CD4-positive, alpha-beta T cell treated with Interleukin-2 at 100 ng/mL for 4 hours (primary cell): ENCODE data around the gene B3GAT1.

ENCODE experiments used
- DNase-seq: peaks from one replicate; pipeline ENCODE4 v3.0.0-alpha.2; 2020; ENCODE audit warnings: low spot score

B3GAT1 gene

DNA sequence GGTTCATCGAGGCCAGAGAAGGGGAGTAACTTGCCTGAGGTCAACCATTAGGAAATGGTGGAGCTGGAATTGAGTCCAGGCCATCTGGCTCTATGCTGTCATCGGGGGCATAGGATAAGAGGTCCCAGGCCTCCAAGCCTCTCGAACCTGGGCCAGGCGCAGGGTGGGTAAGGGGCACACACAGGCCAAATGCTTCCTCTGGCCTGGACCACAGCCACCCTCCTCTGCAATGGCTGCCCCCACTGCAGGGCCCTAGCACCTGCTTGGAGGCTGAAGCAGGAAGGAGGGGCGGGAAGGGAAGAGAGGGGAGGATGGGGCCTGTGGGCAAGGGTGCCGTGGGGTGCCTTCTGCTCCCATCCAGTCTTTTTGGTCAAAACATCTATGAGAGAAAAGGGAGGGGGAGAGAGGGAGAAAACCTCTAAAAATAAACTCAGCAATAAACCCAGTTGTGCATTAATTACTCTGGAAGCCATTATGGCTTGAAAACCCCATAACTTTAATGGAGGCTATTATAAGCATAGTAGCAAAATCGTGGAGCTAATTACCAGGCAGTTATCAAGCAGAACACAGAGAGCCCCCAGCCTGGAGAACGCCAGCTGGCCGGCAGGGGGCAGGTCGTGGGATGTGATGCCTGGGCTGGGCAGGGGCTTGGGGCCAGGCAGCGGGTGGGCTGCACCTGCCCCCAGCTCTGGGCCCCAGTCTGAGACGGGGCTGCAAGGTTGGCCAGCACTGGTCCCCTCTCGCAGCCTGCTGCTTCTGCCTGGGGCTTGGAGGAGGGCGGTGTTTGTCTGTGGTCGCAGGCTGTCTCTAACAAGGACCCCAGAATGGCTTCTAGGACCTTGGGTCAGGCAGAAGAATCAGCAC, 21.1 kb downstream of the B3GAT1 start:
- DNase-seq: no peak

- no peak for DNase-seq
Measured at GRCh38 chr11:134389464-134390180, 22.4 kb downstream of the B3GAT1 start.

- DNase-seq: no peak
Measured at GRCh38 chr11:134388590-134388989, 23.5 kb downstream of the B3GAT1 start.

GRCh38 chr11:134387501-134387900, 24.5 kb downstream of the B3GAT1 start:
- no peak for DNase-seq

- peak; percentile 20 for DNase-seq
Measured at GRCh38 chr11:134386945-134387344, 25.1 kb downstream of the B3GAT1 start.

DNA sequence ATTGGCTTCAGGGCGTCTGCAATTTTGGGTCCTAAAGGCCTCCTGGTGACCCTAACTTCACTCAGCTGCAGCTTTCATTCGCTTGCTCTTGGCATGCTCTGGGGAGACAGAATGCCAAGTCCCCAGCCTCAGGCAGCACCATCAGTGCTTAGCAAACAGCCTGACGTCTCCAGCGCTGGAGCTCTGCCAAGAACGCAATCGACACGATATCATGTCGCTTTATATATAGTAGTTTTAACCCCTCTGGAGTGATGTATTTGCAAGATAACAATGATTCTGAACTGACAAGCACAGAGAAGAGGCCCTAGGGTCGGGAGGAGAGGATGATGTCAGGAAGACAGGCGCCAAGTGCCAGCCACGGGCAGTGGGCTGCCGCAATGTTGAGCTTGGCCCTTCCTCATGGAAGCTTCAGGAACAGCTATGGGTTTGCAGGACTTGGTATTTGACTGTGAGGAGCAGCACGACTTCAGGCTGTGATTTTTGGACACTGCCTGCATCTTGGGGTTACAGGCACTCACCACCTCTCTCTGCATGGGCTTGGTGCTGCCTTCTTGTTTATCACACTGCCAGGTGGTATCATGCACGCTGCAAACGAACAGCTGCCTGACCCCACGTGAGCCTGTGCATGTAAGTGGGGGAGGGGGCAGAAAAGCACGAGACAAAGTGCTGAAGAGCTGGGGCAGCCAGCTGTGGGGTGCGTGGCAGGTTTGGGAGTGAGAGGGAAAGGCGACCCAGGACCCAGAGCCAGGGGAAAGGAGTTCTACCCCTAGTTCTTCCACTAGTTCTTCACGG, 26.1 kb downstream of the B3GAT1 start:
- no peak for DNase-seq

- DNase-seq: no peak
Measured at GRCh38 chr11:134385171-134385570, 26.9 kb downstream of the B3GAT1 start.

- no peak for DNase-seq
Measured at GRCh38 chr11:134384406-134384805, 27.6 kb downstream of the B3GAT1 start.

DNA sequence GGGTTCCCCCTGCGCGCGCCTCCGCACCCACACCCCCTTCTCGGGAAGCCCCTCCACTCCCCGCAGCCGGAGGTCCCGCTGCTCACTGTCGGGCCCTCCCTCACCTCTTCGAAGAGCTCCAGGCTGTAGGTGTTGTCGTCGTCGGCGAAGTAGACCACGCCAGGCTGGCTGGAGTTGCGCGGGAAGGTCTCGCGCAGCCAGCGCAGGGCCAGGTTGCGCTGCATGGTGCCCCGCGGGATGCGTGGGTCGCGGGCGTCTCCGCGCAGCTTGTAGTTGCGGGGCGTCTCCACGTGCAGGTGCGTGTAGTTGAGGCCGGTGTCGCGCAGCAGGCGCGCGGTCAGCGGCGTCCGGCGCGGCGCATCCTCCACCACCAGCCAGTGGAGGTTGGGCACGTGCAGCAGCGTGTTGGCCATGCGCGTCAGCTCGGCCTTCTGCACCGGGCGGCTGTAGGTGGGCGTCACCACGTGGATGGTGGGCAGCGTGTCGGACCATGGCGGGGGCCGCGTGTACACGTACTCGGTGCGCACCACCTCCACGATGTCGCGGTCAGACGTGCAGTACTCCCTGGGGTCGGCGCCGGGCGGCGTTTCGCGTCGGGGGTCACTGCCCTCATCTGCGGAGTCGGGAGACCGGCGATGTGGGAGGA, 28.3 kb downstream of the B3GAT1 start:
- no peak for DNase-seq

DNA sequence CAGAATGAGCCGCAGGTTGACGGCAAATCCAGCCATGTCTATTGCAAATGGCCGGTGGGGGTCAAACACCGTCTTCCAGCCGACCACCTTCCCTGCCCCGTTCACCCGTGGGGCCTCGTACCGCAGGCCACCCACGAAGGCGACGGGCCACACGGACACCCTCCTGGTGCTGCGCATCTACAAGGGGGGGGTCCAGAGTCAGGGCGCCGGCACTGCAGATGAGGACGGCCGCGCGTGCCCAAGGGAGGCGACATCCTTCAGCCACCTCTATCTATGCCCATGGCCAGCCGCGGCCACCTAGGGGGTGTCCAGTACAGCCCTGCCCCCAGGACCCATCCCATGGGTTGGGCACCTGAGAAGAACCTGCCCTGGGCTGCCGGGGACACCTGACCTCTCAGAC, 29.2 kb downstream of the B3GAT1 start:
- no peak for DNase-seq

GRCh38 chr11:134382257-134382656, 29.8 kb downstream of the B3GAT1 start:
- no peak for DNase-seq

GRCh38 chr11:134380785-134381184, 31.3 kb downstream of the B3GAT1 start:
- DNase-seq: no peak

- no peak for DNase-seq
Measured at GRCh38 chr11:134380229-134380628, 31.8 kb downstream of the B3GAT1 start.

- DNase-seq: no peak
Measured at GRCh38 chr11:134379241-134379640, 32.8 kb downstream of the B3GAT1 start.

GRCh38 chr11:134377876-134378275, 34.2 kb downstream of the B3GAT1 start:
- no peak for DNase-seq

DNA sequence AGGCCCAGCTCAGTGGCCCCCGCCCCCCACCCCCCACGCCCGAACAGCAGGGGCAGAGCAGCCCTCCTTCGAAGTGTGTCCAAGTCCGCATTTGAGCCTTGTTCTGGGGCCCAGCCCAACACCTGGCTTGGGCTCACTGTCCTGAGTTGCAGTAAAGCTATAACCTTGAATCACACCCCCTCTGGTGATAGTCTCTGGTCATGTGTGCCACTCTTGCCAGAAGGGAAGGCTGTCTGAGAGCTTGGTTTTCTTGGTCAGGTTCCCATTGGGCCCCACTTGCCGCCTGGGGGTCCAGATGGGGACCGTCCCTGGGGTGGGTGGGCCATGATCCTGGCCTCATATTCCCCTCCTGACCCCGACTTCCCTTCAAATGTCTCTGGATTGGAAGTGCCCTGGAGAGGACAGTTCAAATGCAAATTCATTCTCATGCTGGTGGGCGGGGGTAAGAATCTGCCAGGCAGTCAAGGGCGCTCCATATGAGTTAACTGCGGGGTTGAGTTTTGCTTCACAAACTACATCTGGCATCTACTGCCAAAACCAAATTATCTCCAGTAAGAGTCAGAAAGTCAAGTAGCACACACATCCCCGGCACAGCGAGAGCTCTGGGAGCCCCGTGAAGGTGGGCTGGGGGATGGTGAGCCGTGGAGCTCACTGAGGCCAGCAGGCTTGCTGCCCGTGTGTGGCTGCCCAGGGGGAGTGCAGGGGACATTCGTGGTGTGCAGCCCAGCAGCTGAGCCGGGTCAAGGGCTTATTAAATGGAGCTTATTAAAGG, 35.7 kb downstream of the B3GAT1 start:
- DNase-seq: no peak

DNA sequence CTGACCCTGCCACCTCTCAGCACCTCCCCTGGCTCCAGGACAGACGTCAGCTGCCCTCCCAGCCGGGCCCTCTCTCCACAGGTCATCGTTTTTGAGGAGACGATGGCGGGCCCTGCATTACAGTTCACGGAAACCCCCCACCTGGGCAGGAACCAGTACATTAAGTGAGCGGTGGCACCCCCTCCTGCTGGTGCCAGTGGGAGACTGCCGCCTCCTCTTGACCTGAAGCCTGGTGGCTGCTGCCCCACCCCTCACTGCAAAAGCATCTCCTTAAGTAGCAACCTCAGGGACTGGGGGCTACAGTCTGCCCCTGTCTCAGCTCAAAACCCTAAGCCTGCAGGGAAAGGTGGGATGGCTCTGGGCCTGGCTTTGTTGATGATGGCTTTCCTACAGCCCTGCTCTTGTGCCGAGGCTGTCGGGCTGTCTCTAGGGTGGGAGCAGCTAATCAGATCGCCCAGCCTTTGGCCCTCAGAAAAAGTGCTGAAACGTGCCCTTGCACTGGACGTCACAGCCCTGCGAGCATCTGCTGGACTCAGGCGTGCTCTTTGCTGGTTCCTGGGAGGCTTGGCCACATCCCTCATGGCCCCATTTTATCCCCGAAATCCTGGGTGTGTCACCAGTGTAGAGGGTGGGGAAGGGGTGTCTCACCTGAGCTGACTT, 37.0 kb downstream of the B3GAT1 start:
- no peak for DNase-seq

- no peak for DNase-seq
Measured at GRCh38 chr11:134374171-134374570, 37.9 kb downstream of the B3GAT1 start.

DNA sequence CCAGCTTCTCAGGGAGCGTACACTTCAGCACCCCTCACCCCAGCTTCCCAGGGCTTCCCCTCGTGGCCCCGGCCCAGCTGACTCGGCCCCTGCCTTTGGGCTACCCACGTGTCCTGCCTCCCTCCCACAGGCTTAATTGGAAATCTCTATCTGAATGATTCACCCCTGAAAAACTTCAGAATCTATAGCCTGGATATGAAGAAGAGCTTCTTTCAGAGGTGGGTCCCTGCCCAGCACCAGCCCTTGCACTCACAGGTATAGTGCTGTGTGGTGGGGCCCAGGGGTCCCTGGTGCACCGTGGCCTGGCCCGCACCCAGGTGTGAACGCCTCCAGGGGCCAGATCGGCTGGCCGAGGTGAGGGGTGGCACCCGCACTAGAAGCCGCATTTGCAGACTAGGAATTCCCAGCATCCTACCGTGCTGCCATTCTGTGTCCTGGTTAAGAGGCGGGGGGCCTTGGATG, 38.4 kb downstream of the B3GAT1 start:
- no peak for DNase-seq

DNA sequence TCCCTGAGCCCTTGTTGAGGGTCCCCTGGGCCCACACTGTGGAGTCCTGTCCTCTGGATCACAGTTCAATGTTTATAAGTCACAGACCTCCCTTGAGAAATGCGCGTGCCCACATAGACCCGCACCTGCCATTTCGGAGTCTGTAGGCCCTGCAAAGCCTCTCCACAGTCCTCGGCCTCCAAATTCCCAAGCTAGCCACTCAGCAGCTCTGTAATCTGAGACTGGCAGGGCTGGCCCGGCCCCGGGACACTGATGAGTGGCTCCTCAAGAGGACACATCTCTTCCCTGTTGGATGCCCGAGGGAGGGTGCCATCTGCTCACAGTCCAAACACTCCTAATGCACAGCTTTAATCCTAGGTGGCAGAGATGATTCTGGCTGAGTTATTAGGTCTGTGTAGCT, 39.1 kb downstream of the B3GAT1 start:
- no peak for DNase-seq

DNA sequence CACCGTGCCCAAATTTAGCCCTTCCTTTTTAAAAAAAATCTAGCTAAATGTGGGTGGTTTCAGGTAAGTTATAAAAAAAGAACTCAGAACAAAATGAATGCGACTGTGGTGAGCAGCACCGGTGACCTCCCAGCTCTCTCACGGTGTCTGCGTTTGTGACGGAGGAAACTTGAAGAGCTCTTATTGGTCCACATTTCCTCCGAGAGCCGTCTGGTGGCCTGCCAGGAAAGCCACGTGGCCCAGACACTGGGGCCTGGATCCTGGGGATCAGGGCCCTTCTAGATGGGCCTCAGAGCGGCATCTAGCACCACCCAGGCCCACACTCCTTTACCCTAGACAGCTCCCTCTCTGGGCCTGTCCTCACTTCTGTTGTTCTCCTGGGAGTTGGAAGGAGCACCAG, 39.5 kb downstream of the B3GAT1 start:
- DNase-seq: no peak
